ENCODE measurements around the gene FTO.
"Not testable (repeated sequence)": the region's sequence is repeated elsewhere in the genome, so short reads cannot be mapped to it uniquely, and the experiment has no call there.

FTO gene

GRCh38 chr16:54180421-54181359 is 476.7 kb downstream of the FTO start:
- DNase-seq (ENCODE audit: low read depth), result no peak

GRCh38 chr16:54181683-54182329 is 477.9 kb downstream of the FTO start:
- DNase-seq (ENCODE audit: low read depth), result not testable (repeated sequence)

DNA sequence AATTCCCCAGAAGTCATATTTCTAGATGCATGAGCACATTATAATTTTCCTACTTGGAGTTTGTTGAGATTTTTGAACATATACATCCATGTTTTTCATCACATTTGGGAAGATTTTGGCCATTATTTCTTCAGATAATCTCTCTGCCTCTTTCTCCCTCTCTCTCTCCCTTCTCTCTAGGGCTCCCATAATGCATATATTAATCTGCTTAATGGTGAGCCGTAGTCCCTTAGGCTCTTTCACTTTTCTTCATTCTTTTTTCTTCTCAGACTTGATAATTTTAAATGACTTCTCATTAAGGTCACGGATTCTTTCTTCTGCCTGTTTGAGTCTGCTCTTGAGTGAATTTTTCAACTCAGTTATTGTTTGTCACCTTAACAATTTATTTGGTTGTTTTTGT is 481.1 kb downstream of the FTO start:
- no peak for DNase-seq (ENCODE audit: low read depth)

DNA sequence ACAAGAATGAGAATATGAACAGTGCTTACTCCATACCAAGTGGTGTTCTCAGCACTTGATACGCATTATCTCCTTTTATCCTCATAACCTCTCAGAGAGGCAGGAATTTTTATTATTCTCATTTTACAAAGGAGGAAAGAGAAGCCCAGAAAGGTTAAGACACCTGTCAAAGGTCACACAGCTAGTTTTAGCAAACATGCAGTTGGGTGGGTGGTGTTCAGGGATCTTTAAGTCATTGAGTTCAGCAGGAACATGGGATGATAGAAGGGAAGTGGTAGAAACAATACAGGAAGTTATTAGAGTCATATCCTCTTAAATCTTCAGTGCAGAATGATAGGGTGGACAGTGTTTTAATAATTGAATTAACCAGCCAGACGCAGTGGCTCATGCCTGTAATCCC is 487.2 kb downstream of the FTO start:
- DNase-seq (ENCODE audit: low read depth), result no peak

- DNase-seq (ENCODE audit: low read depth), result no peak
These were observed 487.6 kb downstream of the FTO start for GRCh38 chr16:54191592-54191991.

DNA sequence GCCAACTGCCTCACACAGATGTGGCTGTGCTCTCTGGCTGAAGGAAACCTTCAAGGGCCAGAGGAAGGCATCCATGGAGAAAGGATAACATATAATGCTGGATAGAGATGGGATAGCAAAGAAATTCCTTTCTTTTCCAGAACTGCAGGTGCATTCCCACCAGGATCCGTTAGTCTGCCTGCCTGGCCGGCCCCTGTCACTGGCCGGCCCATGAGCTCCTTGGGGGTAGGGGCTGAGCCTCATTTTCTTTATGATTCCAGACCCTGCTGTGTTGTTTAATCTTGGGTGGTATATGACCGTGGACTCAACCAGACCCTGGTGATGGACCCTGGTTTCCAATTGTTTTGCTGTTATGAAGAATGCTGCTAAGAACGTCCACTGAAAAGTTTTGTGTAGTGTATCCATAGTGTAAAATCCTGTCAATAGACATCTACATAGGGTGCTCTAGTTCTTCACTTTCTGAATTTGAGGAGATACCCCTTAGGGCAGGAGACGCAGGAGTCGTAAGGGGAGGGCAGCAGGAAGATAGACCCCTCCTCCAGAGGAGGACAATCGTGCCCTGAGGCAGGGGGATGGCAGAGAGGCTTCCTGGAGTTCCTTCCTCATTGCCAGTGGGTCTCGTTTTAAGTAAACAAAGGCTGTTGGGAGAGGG is 489.2 kb downstream of the FTO start:
- no peak for DNase-seq (ENCODE audit: low read depth)

- DNase-seq (ENCODE audit: low read depth), result peak; percentile 65
These were observed 489.8 kb downstream of the FTO start for GRCh38 chr16:54193665-54194333.

DNA sequence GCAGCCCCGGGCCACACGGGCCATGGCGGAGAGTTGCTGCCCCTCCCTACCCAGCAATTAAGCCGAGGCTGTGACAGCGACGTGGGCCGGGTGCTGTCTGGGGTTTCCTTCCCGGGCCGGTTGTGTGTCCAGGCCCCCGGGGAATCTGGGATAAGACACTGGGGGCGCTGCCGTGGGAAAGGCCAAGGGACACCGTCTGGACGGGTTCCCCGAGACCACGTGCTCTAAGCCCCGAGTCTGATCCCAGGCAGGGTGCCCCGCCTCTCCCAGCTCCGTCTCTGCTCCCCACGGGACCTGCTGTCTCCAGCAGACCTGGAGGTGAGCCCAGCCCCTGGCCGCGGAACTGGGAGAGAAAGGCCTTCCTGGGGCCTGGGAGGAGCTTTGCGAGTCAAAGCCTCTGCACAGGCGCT is 490.4 kb downstream of the FTO start:
- no peak for DNase-seq (ENCODE audit: low read depth)

DNA sequence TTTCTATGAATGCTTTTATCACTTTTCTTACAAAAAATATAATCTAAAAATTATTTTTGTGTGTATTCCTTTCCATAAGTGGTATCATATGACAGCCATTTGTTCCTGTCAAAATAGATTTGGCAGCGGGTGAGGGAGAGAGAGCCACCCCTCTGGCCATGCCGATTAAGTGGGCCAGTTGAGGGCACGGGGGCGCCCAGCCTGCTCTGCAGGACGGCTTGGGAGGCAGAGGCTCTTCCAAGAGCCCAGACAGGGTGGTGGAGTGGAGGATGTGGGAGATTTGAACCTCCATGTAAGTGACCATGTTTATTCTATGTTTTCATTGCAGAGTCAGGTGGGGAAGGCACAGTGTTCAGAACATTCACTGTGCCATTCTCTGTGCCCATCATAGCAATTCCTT is 493.8 kb downstream of the FTO start:
- no peak for DNase-seq (ENCODE audit: low read depth)

- no peak for DNase-seq (ENCODE audit: low read depth)
These were observed 495.7 kb downstream of the FTO start for GRCh38 chr16:54199487-54200160.

- DNase-seq (ENCODE audit: low read depth), result no peak
These were observed 496.2 kb downstream of the FTO start for GRCh38 chr16:54200161-54200534.

- DNase-seq (ENCODE audit: low read depth), result no peak
These were observed 496.8 kb downstream of the FTO start for GRCh38 chr16:54200720-54201119.

DNA sequence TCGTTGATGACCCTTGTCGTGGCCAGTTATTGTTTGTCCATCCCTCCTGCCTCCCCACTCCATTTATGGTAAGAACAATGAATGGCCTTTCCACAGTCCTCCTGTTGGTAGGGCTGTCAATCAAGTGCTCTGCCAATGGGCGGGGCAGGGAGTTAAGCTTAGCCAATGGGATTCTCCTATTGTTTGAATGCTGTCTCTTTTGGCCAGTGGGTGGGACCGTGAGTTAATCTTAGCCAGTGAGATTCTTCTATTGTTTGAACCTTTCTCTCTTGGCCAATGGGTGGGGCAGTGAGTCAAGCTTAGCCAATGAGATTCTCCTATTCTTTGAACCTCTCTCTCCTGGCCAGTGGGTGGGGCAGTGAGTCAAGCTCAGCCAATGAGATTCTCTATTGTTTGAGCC is 497.2 kb downstream of the FTO start:
- no peak for DNase-seq (ENCODE audit: low read depth)
